SK-N-SH (cell line): ENCODE results near the gene MT1E. TPM values are rescaled to one million over a fixed set of nuclear protein-coding genes. Genes with fewer than 3 reads are reported as not detected.

Experiments used
- CTCF ChIA-PET: fragments of 300-600, 350-600 bp; formaldehyde crosslinking; extraction: SDS; loops from one replicate; lab custom pipeline; 2021; lab: Yijun Ruan, JAX
- POLR2A ChIA-PET: fragments of 350-600 bp; sonication (Branson Sonifier 250); formaldehyde crosslinking; extraction: SDS; loops from one replicate; lab custom pipeline; 2020; ENCODE audit warnings: antibody characterized with exemption, inconsistent platforms; lab: Yijun Ruan, JAX
- DNase-seq: peaks from one replicate; pipeline ENCODE4 v3.0.0; 2012
- H2AFZ ChIP-seq: fragments of 200-600 bp; sonication (generic); 2 replicates; pipeline ENCODE4 v1.8.1; 2016; ENCODE audit warnings: antibody characterized with exemption, mild to moderate bottlenecking, low read depth
- H3F3A ChIP-seq: fragments of 200-600 bp; sonication (generic); replicated peaks from 2 replicates; pipeline ENCODE3; 2016; ENCODE audit warnings: antibody characterized with exemption, mild to moderate bottlenecking; ENCODE audit not compliant: insufficient read depth
- H3K27ac ChIP-seq, 2 experiments: fragments of 200-500 bp in 1 of 2; fragments of 200-600 bp in 1 of 2; sonication (Bioruptor generic) in 1 of 2; sonication (generic), shearing (Covaris generic) in 1 of 2; 2 replicates each; pipeline versions ENCODE4 v1.5.1 to v1.6.1; 2014 to 2016; ENCODE audit warnings: low read depth in 2 of 2, inconsistent platforms in 1 of 2, low read length in 1 of 2, mild to moderate bottlenecking in 1 of 2, mixed read lengths in 1 of 2
- H3K27me3 ChIP-seq: fragments of 200-600 bp; sonication (generic), shearing (Covaris generic); 2 replicates; pipeline ENCODE4 v1.6.1; 2016; ENCODE audit warnings: mixed run types; ENCODE audit not compliant: insufficient read depth
- H3K36me3 ChIP-seq, 2 experiments: fragments of 200-500 bp in 1 of 2; fragments of 200-600 bp in 1 of 2; sonication (Bioruptor generic) in 1 of 2; sonication (generic) in 1 of 2; replicated peaks in 1 of 2; 2 replicates each; pipeline versions ENCODE3 to v1.5.1; 2014 to 2016; ENCODE audit warnings: low read length in 1 of 2, mild to moderate bottlenecking in 1 of 2; ENCODE audit not compliant: insufficient read depth in 2 of 2, control insufficient read depth in 1 of 2
- H3K4me1 ChIP-seq, 2 experiments: fragments of 200-500 bp in 1 of 2; fragments of 200-600 bp in 1 of 2; sonication (Bioruptor generic) in 1 of 2; sonication (generic), shearing (Covaris generic) in 1 of 2; 2 replicates each; pipeline versions ENCODE4 v1.5.1 to v1.6.1; 2014 to 2016; ENCODE audit warnings: low read depth in 1 of 2, low read length in 1 of 2, mixed run types in 1 of 2; ENCODE audit not compliant: insufficient read depth in 2 of 2, control insufficient read depth in 1 of 2
- H3K4me2 ChIP-seq: fragments of 200-600 bp; sonication (generic), shearing (Covaris generic); 2 replicates; pipeline ENCODE4 v1.6.1; 2017; ENCODE audit warnings: mixed run types
- H3K4me3 ChIP-seq, 2 experiments: fragments of 200-500 bp in 1 of 2; fragments of 200-600 bp in 1 of 2; sonication (Bioruptor generic) in 1 of 2; sonication (generic), shearing (Covaris generic) in 1 of 2; 2 replicates each; pipeline versions ENCODE4 v1.5.1 to v1.8.1; 2014 to 2016; ENCODE audit warnings: low read depth in 2 of 2, inconsistent platforms in 1 of 2, low read length in 1 of 2, mild to moderate bottlenecking in 1 of 2, mixed read lengths in 1 of 2, moderate library complexity in 1 of 2
- H3K79me2 ChIP-seq: fragments of 200-600 bp; sonication (generic); 2 replicates; pipeline ENCODE4 v1.8.1; 2017; ENCODE audit warnings: mild to moderate bottlenecking; ENCODE audit not compliant: insufficient read depth
- H3K9ac ChIP-seq: fragments of 200-600 bp; sonication (generic); 2 replicates; pipeline ENCODE4 v1.6.1; 2017; ENCODE audit warnings: mixed run types
- H3K9me2 ChIP-seq: fragments of 200-600 bp; sonication (generic); 2 replicates; pipeline ENCODE4 v1.6.1; 2017; ENCODE audit warnings: mixed run types
- H3K9me3 ChIP-seq: fragments of 200-600 bp; sonication (generic); 2 replicates; pipeline ENCODE4 v1.6.1; 2017; ENCODE audit warnings: mixed run types, mild to moderate bottlenecking, moderate library complexity
- H4K20me1 ChIP-seq: fragments of 200-600 bp; sonication (generic); 2 replicates; pipeline ENCODE4 v1.6.1; 2017; ENCODE audit warnings: mild to moderate bottlenecking, mixed run types; ENCODE audit not compliant: insufficient read depth
- CHD2 ChIP-seq: fragments of 150-350 bp; IDR thresholded peaks from 2 replicates; pipeline ENCODE4 v1.6.1; 2018; ENCODE audit warnings: low read length; ENCODE audit not compliant: partially characterized antibody
- CTCF ChIP-seq: fragments of 200-600 bp; sonication (generic); IDR thresholded peaks from 2 replicates; pipeline ENCODE4 v1.6.1; 2017; ENCODE audit warnings: antibody characterized with exemption, mild to moderate bottlenecking, moderate library complexity
- EZH2phosphoT487 ChIP-seq: fragments of 200-600 bp; sonication (generic); IDR thresholded peaks from 2 replicates; pipeline ENCODE4 v1.6.1; 2017; ENCODE audit warnings: low read depth, mixed run types, mild to moderate bottlenecking, antibody characterized with exemption, moderate library complexity, borderline replicate concordance
- JUND ChIP-seq: IDR thresholded peaks from 2 replicates; pipeline ENCODE4 v1.4.0; 2012
- MEF2A ChIP-seq: IDR thresholded peaks from 2 replicates; pipeline ENCODE4 v1.4.0; 2012; ENCODE audit warnings: low read depth, borderline replicate concordance
- MXI1 ChIP-seq: IDR thresholded peaks from 2 replicates; pipeline ENCODE4 v1.6.1; 2012; ENCODE audit warnings: mild to moderate bottlenecking, low read depth, low read length, improper control_type of control experiment
- NRF1 ChIP-seq: IDR thresholded peaks from 2 replicates; pipeline ENCODE4 v1.6.1; 2012; ENCODE audit warnings: low read depth, mild to moderate bottlenecking, low read length
- PBX3 ChIP-seq: IDR thresholded peaks from 2 replicates; pipeline ENCODE4; 2012
- POLR2AphosphoS5 ChIP-seq: IDR thresholded peaks from 2 replicates; pipeline ENCODE4 v1.6.1; 2012; ENCODE audit warnings: low read depth, low read length
- RCOR1 ChIP-seq: fragments of 150-350 bp; IDR thresholded peaks from 2 replicates; pipeline ENCODE4 v1.6.1; 2017; ENCODE audit warnings: antibody characterized with exemption, low read length
- REST ChIP-seq: IDR thresholded peaks from 2 replicates; pipeline ENCODE4 v1.6.1; 2012; ENCODE audit warnings: mild to moderate bottlenecking, low read depth, low read length, moderate library complexity
- SIN3A ChIP-seq: IDR thresholded peaks from 2 replicates; pipeline ENCODE4 v1.6.1; 2012; ENCODE audit warnings: low read depth, mild to moderate bottlenecking, low read length, moderate library complexity, borderline replicate concordance
- TAF1 ChIP-seq: IDR thresholded peaks from 2 replicates; pipeline ENCODE4 v1.6.1; 2012; ENCODE audit warnings: low read depth, mild to moderate bottlenecking, low read length, moderate library complexity, borderline replicate concordance
- TEAD4 ChIP-seq: IDR thresholded peaks from 2 replicates; pipeline ENCODE4 v1.4.0; 2012; ENCODE audit warnings: mild to moderate bottlenecking, borderline replicate concordance; ENCODE audit not compliant: insufficient read depth
- USF2 ChIP-seq: fragments of 150-350 bp; IDR thresholded peaks from 2 replicates; pipeline ENCODE4 v1.6.1; 2017; ENCODE audit warnings: antibody characterized with exemption, low read length, low read depth, borderline replicate concordance
- WGBS: methylation state at CpG from one replicate; pipeline ENCODE4 v1.1.6; 2017; ENCODE audit warnings: low lambda C conversion rate; 5-methylcytosine and 5-hydroxymethylcytosine counted together
- polyA plus RNA-seq, 3 experiments: library from polyadenylated mRNA; depleted of rRNA; stranded (reverse); fragments of >200 nt; gene quantifications; 2 replicates each; pipeline ENCODE4 v1.2.3, GENCODE V29; 2012

The MT1E gene
- polyA plus RNA-seq, 1 of the 3 experiments (the other 2 are of a cell fraction) = 205 TPM

- H3K79me2 ChIP-seq = no peaks in the 10 kb centered on the region
- H4K20me1 ChIP-seq = no peaks in the 10 kb centered on the region
- no peaks in the 10 kb centered on the region for H3K36me3 ChIP-seq
- H3K4me2 ChIP-seq = no peak within 1 kb of the TSS
- no peaks in the 10 kb centered on the region for H3F3A ChIP-seq
- TF ChIP-seq MEF2A = no peak
- TF ChIP-seq USF2 = no peak
- TF ChIP-seq JUND = no peak
- no peak for TF ChIP-seq MXI1
- TF ChIP-seq TAF1 = no peak
- no peak for TF ChIP-seq CHD2
- TF ChIP-seq TEAD4 = no peak
- no peak for TF ChIP-seq REST
- no peak for TF ChIP-seq RCOR1
- TF ChIP-seq NRF1 = no peak
- no peak for TF ChIP-seq POLR2AphosphoS5
- no peak for TF ChIP-seq CTCF
- no peak for TF ChIP-seq PBX3
- TF ChIP-seq EZH2phosphoT487 = no peak
- TF ChIP-seq SIN3A = no peak
- no peaks in the 10 kb centered on the region for H3K9me3 ChIP-seq
- no peak within 1 kb of the TSS for H3K4me3 ChIP-seq
- no peak within 1 kb of the TSS for H3K9ac ChIP-seq
- H3K27ac ChIP-seq = no peak within 1 kb of the TSS
- POLR2A ChIA-PET = no interaction called here
- DNase-seq = no peak
- peaks cover 0 to 7% of the 10 kb centered on the region in 2 experiments; a peak in 2 of 4 replicates for H3K4me1 ChIP-seq
- H3K27me3 ChIP-seq = 0 out of 2 replicates have a peak, but pooled peaks cover 7% of the 10 kb centered on the region
- CTCF ChIA-PET = interaction anchor here (1.1 to 1.4 kb wide), 2 partner anchors 12 to 172 kb away, joined by 3 to 4 read pairs; no protein-coding TSS in a partner anchor
- H2AFZ ChIP-seq = no peak within 1 kb of the TSS
- no peaks in the 10 kb centered on the region for H3K9me2 ChIP-seq
- WGBS = no CpG with 5 or more reads among the region's 7 CpGs
Measured at GRCh38 chr16:56651586-56651985, 26.0 kb downstream of the MT1E start, which contains the start of gene MT1B. Gene MT1B (plus strand): TSS chr16:56651886. CDS start chr16:56651954, 68 bp downstream.
